CD4-positive, alpha-beta T cell treated with Interleukin-10 for 1 hour (primary cell): ENCODE data around the gene OR11H6.

Experiments used
- DNase-seq: peaks from one replicate; pipeline ENCODE4 v3.0.0-alpha.2; 2020

The OR11H6 gene

GRCh38 chr14:20274062-20274461 lies 50.6 kb downstream of the OR11H6 start:
- DNase-seq, result no peak
